ENCODE measurements around the gene CSMD2.

The CSMD2 gene

DNA sequence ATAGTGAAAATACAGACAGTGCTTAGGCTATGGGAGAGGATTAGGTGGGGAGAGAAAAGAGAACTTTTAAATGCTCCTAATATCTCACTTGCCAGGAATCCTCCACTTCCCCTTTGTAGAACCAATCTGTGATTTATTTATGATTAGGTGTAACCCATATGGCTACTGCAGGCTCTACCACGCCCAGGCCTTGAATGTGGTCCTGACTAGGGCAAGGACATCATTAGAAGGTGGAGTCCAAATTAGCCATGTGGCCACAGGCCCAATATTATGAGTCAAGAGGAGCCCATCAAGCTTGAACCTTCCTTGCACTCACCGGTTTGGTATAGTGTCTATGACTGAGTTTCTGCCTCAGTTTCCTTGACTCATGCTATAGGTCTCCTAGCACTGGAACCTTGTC lies 159.7 kb downstream of the CSMD2 start:
- TF ChIP-seq, protein P1, sequence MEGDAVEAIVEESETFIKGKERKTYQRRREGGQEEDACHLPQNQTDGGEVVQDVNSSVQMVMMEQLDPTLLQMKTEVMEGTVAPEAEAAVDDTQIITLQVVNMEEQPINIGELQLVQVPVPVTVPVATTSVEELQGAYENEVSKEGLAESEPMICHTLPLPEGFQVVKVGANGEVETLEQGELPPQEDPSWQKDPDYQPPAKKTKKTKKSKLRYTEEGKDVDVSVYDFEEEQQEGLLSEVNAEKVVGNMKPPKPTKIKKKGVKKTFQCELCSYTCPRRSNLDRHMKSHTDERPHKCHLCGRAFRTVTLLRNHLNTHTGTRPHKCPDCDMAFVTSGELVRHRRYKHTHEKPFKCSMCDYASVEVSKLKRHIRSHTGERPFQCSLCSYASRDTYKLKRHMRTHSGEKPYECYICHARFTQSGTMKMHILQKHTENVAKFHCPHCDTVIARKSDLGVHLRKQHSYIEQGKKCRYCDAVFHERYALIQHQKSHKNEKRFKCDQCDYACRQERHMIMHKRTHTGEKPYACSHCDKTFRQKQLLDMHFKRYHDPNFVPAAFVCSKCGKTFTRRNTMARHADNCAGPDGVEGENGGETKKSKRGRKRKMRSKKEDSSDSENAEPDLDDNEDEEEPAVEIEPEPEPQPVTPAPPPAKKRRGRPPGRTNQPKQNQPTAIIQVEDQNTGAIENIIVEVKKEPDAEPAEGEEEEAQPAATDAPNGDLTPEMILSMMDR (IDR thresholded peaks at IDR 0.05; ENCODE audit: low read depth, low read length) = no peak

DNA sequence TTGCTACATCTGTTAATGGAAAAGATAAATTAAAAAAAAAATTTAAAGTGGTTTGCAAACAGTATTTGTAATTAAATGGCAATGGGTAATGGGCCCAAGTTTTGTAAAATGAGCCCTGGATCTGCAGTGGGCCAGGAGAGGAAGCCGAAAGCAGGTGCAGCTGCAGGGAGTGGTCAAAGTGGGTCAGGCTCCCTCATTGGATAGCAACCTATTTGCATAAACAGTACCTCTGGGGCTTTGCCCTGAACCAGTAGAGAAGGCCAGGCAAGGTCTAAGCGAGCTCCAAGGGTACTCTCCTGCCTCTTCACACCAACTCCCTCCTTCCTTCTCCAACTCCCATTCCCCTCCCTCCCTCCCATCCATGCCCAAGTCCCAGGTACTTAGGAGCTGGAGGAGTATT lies 162.2 kb downstream of the CSMD2 start:
- H3K4me3 ChIP-seq (ENCODE audit: low read depth, low read length) = no peak overlapping the region
- TF ChIP-seq, protein P1 (IDR thresholded peaks at IDR 0.05; ENCODE audit: low read depth, low read length) = no peak

More for the DNA sequence above, 159.7 kb downstream of the CSMD2 start:
- H3K4me3 ChIP-seq (ENCODE audit: low read depth, low read length) = no peak overlapping the region

DNA sequence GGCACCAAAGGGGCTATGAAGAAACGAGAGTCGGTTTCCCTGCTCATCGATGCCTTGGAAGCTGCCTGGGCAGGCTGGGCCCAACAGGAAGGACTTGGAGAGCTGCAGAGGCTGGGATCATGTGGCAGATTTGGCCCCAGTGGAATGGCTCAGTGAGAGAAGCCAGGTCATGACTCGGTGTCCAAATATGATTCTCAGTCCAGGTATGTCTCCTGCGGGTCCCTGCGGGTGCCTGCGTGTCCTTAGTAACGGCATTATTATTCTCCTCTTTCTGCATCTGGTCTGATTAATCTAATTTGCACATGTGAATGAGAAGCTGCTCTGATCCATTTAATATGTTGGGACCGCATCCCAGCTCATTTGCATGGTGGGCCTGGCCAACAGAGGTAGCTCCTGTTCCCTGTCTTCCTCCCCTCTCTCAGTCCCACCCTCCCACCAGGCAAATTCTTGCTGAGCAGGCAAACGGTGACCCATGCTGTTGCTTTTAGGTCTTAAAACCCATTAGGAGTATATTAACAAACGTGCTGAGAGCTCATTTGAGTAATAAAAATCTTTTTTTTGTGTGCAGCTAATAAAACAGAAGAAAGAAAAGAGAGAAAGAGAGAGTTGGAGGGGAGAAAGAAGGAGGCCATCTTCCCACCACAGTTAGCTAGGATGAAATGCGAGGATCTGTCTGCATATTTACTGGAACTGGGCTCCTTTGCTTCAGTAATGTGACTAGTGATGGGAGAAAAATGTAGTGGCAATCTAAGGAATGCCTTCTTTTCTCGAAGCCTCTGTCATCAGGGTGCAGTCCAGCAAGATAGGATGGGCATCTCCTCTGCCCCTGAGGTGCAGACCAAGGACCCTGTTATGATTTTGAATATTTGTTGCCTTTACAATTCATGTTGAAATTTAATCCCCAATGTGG lies 167.6 kb downstream of the CSMD2 start:
- TF ChIP-seq, protein P1 (IDR thresholded peaks at IDR 0.05; ENCODE audit: low read depth, low read length) = no peak
- no peak overlapping the region for H3K4me3 ChIP-seq (ENCODE audit: low read depth, low read length)

DNA sequence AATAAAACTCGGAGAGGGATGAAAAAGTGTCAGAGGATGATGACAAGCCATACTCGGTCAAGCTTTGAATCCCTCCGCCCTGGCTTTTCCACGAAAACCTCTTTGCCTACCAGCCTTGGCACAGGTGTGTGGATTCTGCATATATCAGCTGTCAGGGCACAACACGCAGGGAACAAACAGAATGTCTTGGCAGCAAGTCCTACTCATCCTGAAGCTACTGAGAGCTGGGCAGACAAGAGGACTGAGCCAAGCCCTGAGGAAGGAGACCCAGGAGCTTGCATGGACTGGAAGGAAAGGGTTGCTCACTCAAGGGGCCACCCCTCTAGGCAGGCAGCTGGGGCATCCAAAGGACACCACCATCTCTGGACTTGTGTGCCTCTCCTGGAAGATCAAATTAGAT lies 168.7 kb downstream of the CSMD2 start:
- TF ChIP-seq, protein P1 (IDR thresholded peaks at IDR 0.05; ENCODE audit: low read depth, low read length) = no peak
- H3K4me3 ChIP-seq (ENCODE audit: low read depth, low read length) = no peak overlapping the region

DNA sequence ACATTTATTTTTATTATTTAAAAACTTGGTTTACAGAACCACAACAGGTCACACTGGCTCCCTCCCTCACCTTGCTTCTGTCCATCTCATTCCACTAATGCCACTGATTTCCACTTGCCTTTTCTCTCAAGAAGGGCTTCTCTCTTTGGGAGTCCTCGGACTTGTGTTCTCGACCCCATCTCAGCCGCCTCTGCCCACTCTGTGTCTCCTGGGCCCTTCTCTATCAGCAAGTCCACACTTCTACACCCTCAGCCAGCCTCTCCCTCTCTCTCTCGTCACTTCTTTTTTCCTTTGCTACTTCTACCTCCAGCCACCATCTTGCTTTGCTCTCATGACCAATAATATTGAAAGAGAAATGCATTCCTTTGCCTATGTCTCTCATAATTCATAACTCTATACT lies 171.7 kb downstream of the CSMD2 start:
- TF ChIP-seq, protein P1 (IDR thresholded peaks at IDR 0.05; ENCODE audit: low read depth, low read length) = no peak
- no peak overlapping the region for H3K4me3 ChIP-seq (ENCODE audit: low read depth, low read length)

DNA sequence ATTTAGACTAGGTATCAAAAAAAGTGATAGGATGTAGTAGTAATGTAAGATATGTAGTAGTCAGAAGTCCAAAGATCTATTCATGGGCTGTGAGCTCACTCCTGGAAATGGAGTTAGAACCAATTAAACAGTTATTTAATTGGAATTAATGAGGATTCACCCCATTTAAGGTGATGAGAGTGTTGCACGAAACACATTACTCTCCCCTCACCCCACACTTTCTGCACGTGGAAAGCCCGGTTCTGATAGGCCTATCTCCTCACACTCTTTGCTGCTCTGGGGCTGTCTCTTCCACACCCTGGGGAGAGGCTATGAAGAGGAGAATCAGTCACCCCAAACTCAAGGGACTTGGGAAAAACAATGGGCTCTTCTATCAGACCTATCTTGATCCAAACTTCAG lies 174.7 kb downstream of the CSMD2 start:
- H3K4me3 ChIP-seq (ENCODE audit: low read depth, low read length) = no peak overlapping the region
- TF ChIP-seq, protein P1 (IDR thresholded peaks at IDR 0.05; ENCODE audit: low read depth, low read length) = no peak

DNA sequence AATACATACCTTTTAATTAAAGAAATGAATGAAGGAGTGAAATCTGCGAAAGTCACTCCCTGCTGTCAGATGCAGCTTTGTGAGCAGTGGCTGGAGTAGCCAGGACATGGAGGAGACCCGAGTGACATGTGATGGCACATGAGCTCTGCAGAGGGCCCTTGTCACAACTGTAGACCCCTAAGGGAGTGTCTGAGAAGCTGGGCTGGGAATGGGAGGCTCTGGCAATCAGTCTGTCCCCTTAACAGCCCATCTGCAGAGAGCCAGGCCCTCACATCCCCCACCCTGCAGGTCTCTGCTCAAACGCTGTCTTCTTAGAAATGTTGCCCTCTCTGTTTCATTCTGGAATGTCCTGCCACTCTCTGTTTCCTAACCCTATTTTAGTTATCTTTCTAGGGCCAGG lies 176.9 kb downstream of the CSMD2 start:
- H3K4me3 ChIP-seq (ENCODE audit: low read depth, low read length) = no peak overlapping the region
- TF ChIP-seq, protein P1 (IDR thresholded peaks at IDR 0.05; ENCODE audit: low read depth, low read length) = no peak

Measured in WI38 (cell line).